K562 treated with DMSO at 1 percent for 24 hours (cell line): ENCODE results near the gene TMEM232. TPM values are rescaled to one million over a fixed set of nuclear protein-coding genes. Genes with fewer than 3 reads are reported as not detected.

Source experiments
- total RNA-seq: library from RNA; unstranded; fragments of 300-600 nt; gene quantifications from 2 replicates; pipeline ENCODE4 v1.2.3, GENCODE V29; 2022; ENCODE audit warnings: low read depth; ENCODE audit not compliant: insufficient read depth

TMEM232 gene
- 0.87 TPM in 1 of 2 replicates, not detected in the other for total RNA-seq

GRCh38 chr5:110726249-110727024 is at the start of gene TMEM232:
TMEM232 (minus strand) TSS chr5:110726671; CDS start chr5:110667352, 59,319 bp downstream.

GRCh38 chr5:110738812-110739651 is 12.6 kb upstream of the TMEM232 start, which contains the start of gene SLC25A46:
SLC25A46 (plus strand) TSS chr5:110739007; CDS start chr5:110739120, 113 bp downstream.

Other genes with a start within 250 kb of the TMEM232 start
- gene SLC25A46, start 12.3 kb upstream of the TMEM232 start, total RNA-seq = 27.3 and 30.4 TPM in 2 replicates